PC-3 (cell line): ENCODE results near the gene RBMS3. TPM values are rescaled to one million over a fixed set of nuclear protein-coding genes. Genes with fewer than 3 reads are reported as not detected.

Experiments used
- ATAC-seq: fragments of 200-7000 bp; cut with Tn5 transposase; 2 replicates; pipeline ENCODE4 v1.9.1; 2020; ENCODE audit warnings: mild to moderate bottlenecking, moderate library complexity
- BruUV-seq: library from RNA; stranded (reverse); fragments of 400-500 nt; replicated peaks from 2 replicates; lab custom pipeline; 2021; lab: Mats Ljungman, UMichigan
- CTCF ChIA-PET: fragments of 300-600 bp; sonication (Branson Sonifier 250); formaldehyde crosslinking; loops from one replicate; lab custom pipeline; 2022; ENCODE audit warnings: antibody characterized with exemption; lab: Charles Lee
- POLR2A ChIA-PET: fragments of 300-600 bp; sonication (Branson Sonifier 250); formaldehyde crosslinking; loops from one replicate; lab custom pipeline; 2022; ENCODE audit warnings: antibody characterized with exemption; ENCODE audit not compliant: unreplicated experiment; lab: Charles Lee
- DNase-seq: peaks from one replicate; pipeline ENCODE4 v3.0.0-alpha.2; 2015
- H2AFZ ChIP-seq: fragments of 300-600 bp; sonication (generic); 2 replicates; pipeline ENCODE4 v1.6.0; 2016; ENCODE audit warnings: antibody characterized with exemption, low read length
- H3F3A ChIP-seq: fragments of 300-600 bp; sonication (generic); one replicate; pipeline ENCODE4 v1.6.0; 2017; ENCODE audit warnings: antibody characterized with exemption, low read length, control low read depth, mild to moderate bottlenecking; ENCODE audit not compliant: unreplicated experiment
- H3K27ac ChIP-seq: fragments of 300-600 bp; sonication (generic); 2 replicates; pipeline ENCODE4 v1.5.1; 2016; ENCODE audit warnings: mild to moderate bottlenecking, low read length
- H3K27me3 ChIP-seq: fragments of 300-600 bp; sonication (generic); 2 replicates; pipeline ENCODE4 v1.6.1; 2016; ENCODE audit warnings: low read length, mixed read lengths
- H3K36me3 ChIP-seq: fragments of 300-600 bp; sonication (generic); 2 replicates; pipeline ENCODE4 v1.6.1; 2016; ENCODE audit warnings: low read depth, mixed run types, low read length, mixed read lengths
- H3K4me1 ChIP-seq: fragments of 300-600 bp; sonication (generic); 2 replicates; pipeline ENCODE4 v1.5.1; 2016; ENCODE audit warnings: low read length; ENCODE audit not compliant: insufficient read depth
- H3K4me2 ChIP-seq: fragments of 300-600 bp; sonication (generic); 2 replicates; pipeline ENCODE4 v1.6.0; 2016; ENCODE audit warnings: low read length
- H3K4me3 ChIP-seq: fragments of 300-600 bp; sonication (generic); 2 replicates; pipeline ENCODE4 v1.5.1; 2016; ENCODE audit warnings: mild to moderate bottlenecking, low read length, mixed read lengths
- H3K79me2 ChIP-seq: fragments of 300-600 bp; sonication (generic); 2 replicates; pipeline ENCODE4 v1.6.1; 2017; ENCODE audit warnings: low read length, mixed read lengths
- H3K9ac ChIP-seq: fragments of 300-600 bp; sonication (generic); 2 replicates; pipeline ENCODE4 v1.6.0; 2016; ENCODE audit warnings: mild to moderate bottlenecking, low read length
- H3K9me2 ChIP-seq: fragments of 300-600 bp; sonication (generic); replicated peaks from 2 replicates; pipeline ENCODE4 v1.6.1; 2016; ENCODE audit warnings: mixed run types, low read length, mixed read lengths
- H3K9me3 ChIP-seq: fragments of 300-600 bp; sonication (generic); 2 replicates; pipeline ENCODE4 v1.6.1; 2016; ENCODE audit warnings: low read length, mixed read lengths
- H4K20me1 ChIP-seq: fragments of 300-600 bp; sonication (generic); 2 replicates; pipeline ENCODE4 v1.6.1; 2016; ENCODE audit warnings: low read length, mixed read lengths
- EZH2 ChIP-seq: fragments of 300-600 bp; sonication (generic); IDR thresholded peaks from one replicate; pipeline ENCODE4 v1.6.1; 2017; ENCODE audit warnings: antibody characterized with exemption, mild to moderate bottlenecking, low read length; ENCODE audit not compliant: unreplicated experiment
- EZH2phosphoT487 ChIP-seq: fragments of 300-600 bp; sonication (generic); IDR thresholded peaks from 2 replicates; pipeline ENCODE4 v1.6.1; 2018; ENCODE audit warnings: mild to moderate bottlenecking, antibody characterized with exemption, low read length, borderline replicate concordance
- intact Hi-C: fragments of 100-400 bp; cut with micrococcal nuclease; formaldehyde crosslinking; loops from 2 replicates; pipeline ENCODE4 v1.9.0; 2023
- total RNA-seq: library from RNA; depleted of rRNA; stranded (reverse); fragments of >200 nt; gene quantifications from 2 replicates; pipeline ENCODE4 v1.2.3, GENCODE V29; 2014
- TF ChIP-seq, protein P1 (sequence below): fragments of 300-600 bp; sonication (generic); conservative IDR thresholded peaks from 2 replicates; pipeline ENCODE4 v1.5.1; 2017; ENCODE audit warnings: antibody characterized with exemption, low read depth, mild to moderate bottlenecking, low read length

Gene RBMS3
- total RNA-seq, 1 experiment from 2014 or later: 5.4 TPM

DNA sequence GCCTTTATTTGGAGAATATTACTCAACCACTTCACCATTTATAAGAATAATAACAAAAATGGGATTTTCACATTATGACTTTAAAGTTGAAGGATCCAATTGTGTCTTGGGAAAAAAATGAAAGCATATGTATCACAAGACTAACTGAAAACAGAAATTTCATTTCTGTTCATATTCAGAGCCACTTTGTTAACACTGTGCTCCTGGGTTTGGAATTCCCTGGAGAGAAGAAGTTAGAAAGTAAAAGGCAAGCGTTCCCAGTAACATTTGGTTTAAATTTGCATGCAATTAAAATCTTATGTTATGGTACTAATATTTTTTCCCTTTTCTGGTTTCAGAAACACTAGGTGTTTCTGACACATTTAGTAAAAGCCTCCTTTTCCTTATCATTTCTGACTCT is 230.8 kb downstream of the RBMS3 start:
- Histone ChIP-seq H3K4me1 (peaks cover 20% of the 10 kb centered on the region), H3K36me3 (no peaks in the 10 kb centered on the region), H3K4me3 (no peak overlapping the region), H3K4me2 (no peak overlapping the region), H3K79me2 (no peaks in the 10 kb centered on the region), H3K9me2 (no peaks in the 10 kb centered on the region), H3K9me3 (no peaks in the 10 kb centered on the region), H3K27ac (no peak overlapping the region), H2AFZ (no peak overlapping the region), H3K9ac (no peak overlapping the region), H3F3A (no peaks in the 10 kb centered on the region), H4K20me1 (no peaks in the 10 kb centered on the region), H3K27me3 (no peaks in the 10 kb centered on the region)
- ATAC-seq (no peak), DNase-seq (no peak)
- intact Hi-C loops: no loop called here
- POLR2A ChIA-PET: no interaction called here
- CTCF ChIA-PET: no interaction called here
- no TSS peak for BruUV-seq
- no peak for TF ChIP-seq EZH2phosphoT487
- no peak for TF ChIP-seq EZH2
- TF ChIP-seq, protein P1, sequence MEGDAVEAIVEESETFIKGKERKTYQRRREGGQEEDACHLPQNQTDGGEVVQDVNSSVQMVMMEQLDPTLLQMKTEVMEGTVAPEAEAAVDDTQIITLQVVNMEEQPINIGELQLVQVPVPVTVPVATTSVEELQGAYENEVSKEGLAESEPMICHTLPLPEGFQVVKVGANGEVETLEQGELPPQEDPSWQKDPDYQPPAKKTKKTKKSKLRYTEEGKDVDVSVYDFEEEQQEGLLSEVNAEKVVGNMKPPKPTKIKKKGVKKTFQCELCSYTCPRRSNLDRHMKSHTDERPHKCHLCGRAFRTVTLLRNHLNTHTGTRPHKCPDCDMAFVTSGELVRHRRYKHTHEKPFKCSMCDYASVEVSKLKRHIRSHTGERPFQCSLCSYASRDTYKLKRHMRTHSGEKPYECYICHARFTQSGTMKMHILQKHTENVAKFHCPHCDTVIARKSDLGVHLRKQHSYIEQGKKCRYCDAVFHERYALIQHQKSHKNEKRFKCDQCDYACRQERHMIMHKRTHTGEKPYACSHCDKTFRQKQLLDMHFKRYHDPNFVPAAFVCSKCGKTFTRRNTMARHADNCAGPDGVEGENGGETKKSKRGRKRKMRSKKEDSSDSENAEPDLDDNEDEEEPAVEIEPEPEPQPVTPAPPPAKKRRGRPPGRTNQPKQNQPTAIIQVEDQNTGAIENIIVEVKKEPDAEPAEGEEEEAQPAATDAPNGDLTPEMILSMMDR: no peak

DNA sequence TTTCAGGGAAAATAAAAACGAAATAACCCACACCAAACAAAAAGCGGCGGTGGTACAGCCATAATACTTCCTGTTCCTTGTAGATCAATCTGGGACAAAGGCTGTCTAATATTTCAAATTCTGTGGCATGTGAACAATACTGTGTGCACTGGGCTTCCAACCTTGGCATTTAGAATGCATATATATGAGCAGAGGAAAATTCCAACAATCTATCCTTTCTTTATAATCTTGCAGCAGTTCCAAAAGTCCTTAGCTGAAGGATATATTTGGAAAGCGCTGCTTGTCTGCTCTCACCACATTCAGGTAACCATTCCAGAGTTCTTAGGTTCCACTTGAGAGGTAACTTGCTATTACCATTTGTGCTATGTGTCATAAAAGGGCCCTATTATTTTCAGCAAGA is 231.8 kb downstream of the RBMS3 start:
- POLR2A ChIA-PET: no interaction called here
- TF ChIP-seq EZH2phosphoT487: no peak
- TF ChIP-seq, protein P1: no peak
- no peak for TF ChIP-seq EZH2
- no TSS peak for BruUV-seq

DNA sequence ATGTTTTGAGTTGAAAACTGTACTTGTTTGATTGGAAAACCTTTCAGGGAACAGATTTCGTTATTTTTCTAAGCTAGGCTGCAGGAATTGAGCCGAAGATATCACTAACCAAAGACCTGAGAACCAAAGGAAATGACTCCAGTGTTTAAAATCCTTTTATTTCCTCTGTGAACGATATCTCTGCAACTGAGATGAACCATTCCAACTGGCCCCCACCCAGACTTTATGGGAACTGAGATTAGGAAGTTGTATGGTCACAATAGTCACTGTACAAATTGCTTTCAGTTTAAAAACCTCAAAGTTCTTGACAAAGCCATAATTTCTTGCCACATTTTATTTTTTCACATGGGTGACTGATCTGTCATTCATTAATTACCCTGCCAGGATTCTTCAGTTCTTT is 232.4 kb downstream of the RBMS3 start:
- H3K4me2 ChIP-seq: peak overlapping the region; percentile 47
- no peak overlapping the region for H3K9ac ChIP-seq
- no peaks in the 10 kb centered on the region for H3K79me2 ChIP-seq
- no peak overlapping the region for H3K4me3 ChIP-seq
- BruUV-seq: no TSS peak
- no peaks in the 10 kb centered on the region for H3K9me3 ChIP-seq
- H3K9me2 ChIP-seq: no peaks in the 10 kb centered on the region
- H3F3A ChIP-seq: no peaks in the 10 kb centered on the region
- no peak for TF ChIP-seq EZH2phosphoT487
- TF ChIP-seq, protein P1: no peak
- no peak for TF ChIP-seq EZH2
- peak; percentile 27 for DNase-seq
- ChIA-PET POLR2A (no interaction called here), CTCF (no interaction called here)
- H3K36me3 ChIP-seq: no peaks in the 10 kb centered on the region
- no peak overlapping the region for H3K27ac ChIP-seq
- no peak overlapping the region for H2AFZ ChIP-seq
- intact Hi-C loops: no loop called here
- peaks cover 20% of the 10 kb centered on the region for H3K4me1 ChIP-seq
- H3K27me3 ChIP-seq: no peaks in the 10 kb centered on the region
- no peaks in the 10 kb centered on the region for H4K20me1 ChIP-seq
- 0 out of 2 replicates have a peak, but pooled peaks have one; percentile 17 for ATAC-seq

More for the DNA sequence above, 231.8 kb downstream of the RBMS3 start:
- Histone ChIP-seq H3K79me2 (no peaks in the 10 kb centered on the region), H3K4me3 (no peak overlapping the region), H4K20me1 (no peaks in the 10 kb centered on the region), H3K4me1 (peaks cover 20% of the 10 kb centered on the region), H3K9me2 (no peaks in the 10 kb centered on the region), H3K9me3 (no peaks in the 10 kb centered on the region), H2AFZ (no peak overlapping the region), H3K27me3 (no peaks in the 10 kb centered on the region), H3F3A (no peaks in the 10 kb centered on the region), H3K36me3 (no peaks in the 10 kb centered on the region), H3K9ac (no peak overlapping the region), H3K4me2 (peak overlapping the region; percentile 47), H3K27ac (no peak overlapping the region)
- no peak for ATAC-seq
- CTCF ChIA-PET: no interaction called here
- no peak for DNase-seq
- intact Hi-C loops: no loop called here
